CD14-positive monocyte (primary cell): ENCODE measurements around the gene RNF212B. TPM values are rescaled to one million over a fixed set of nuclear protein-coding genes. Genes with fewer than 3 reads are reported as not detected.
A peak's percentile ranks its signal among the peaks of the same experiment; 100 is the strongest.
"Not testable (repeated sequence)": the region's sequence is repeated elsewhere in the genome, so short reads cannot be mapped to it uniquely, and the experiment has no call there.

Experiments used
- DNase-seq, 3 donors: peaks; one replicate each; pipeline ENCODE4 v3.0.0-alpha.2; 2011 to 2022
- H2AFZ ChIP-seq: 2 replicates; pipeline ENCODE4 v1.6.0; 2012; ENCODE audit warnings: mild to moderate bottlenecking, low read depth, low read length, inconsistent platforms; ENCODE audit not compliant: insufficient read depth, poor library complexity, severe bottlenecking
- H3K27ac ChIP-seq, 2 donors: 1 replicate in 1 of 2; 2 replicates in 1 of 2; pipeline ENCODE4 v1.5.1; 2012 to 2013; ENCODE audit warnings: low read length in 2 of 2, control low read depth in 1 of 2, inconsistent platforms in 1 of 2, low read depth in 1 of 2, mild to moderate bottlenecking in 1 of 2
- H3K27me3 ChIP-seq, 2 donors: one replicate each; pipeline versions ENCODE4 v1.6.0 to v1.6.1; 2011 to 2013; ENCODE audit warnings: low read length in 2 of 2; ENCODE audit not compliant: control insufficient read depth in 2 of 2, insufficient read depth in 2 of 2
- H3K36me3 ChIP-seq, 2 donors: replicated peaks in 1 of 2; 1 replicate in 1 of 2; 2 replicates in 1 of 2; pipeline versions ENCODE4 v1.5.1 to v1.6.1; 2012 to 2013; ENCODE audit warnings: low read length in 2 of 2, control low read depth in 1 of 2, inconsistent platforms in 1 of 2, mild to moderate bottlenecking in 1 of 2; ENCODE audit not compliant: insufficient read depth in 2 of 2, control insufficient read depth in 1 of 2
- H3K4me1 ChIP-seq, 2 donors: 1 replicate in 1 of 2; 2 replicates in 1 of 2; pipeline versions ENCODE4 v1.5.1 to v1.6.1; 2012 to 2013; ENCODE audit warnings: low read length in 2 of 2, control low read depth in 1 of 2, inconsistent platforms in 1 of 2, mild to moderate bottlenecking in 1 of 2, moderate library complexity in 1 of 2; ENCODE audit not compliant: insufficient read depth in 2 of 2, control insufficient read depth in 1 of 2
- H3K4me2 ChIP-seq: replicated peaks from 2 replicates; pipeline ENCODE3; 2012; ENCODE audit warnings: low read length, moderate library complexity, mild to moderate bottlenecking; ENCODE audit not compliant: poor library complexity, severe bottlenecking; ENCODE audit errors: extremely low read depth
- H3K4me3 ChIP-seq, 3 experiments: fragments of 200-600 bp in 1 of 3; sonication (generic) in 1 of 3; replicated peaks in 1 of 3; 1 replicate in 2 of 3; 2 replicates in 1 of 3; pipeline ENCODE4 v1.5.1; 2011 to 2013; ENCODE audit warnings: low read length in 3 of 3, mild to moderate bottlenecking in 3 of 3, control low read depth in 2 of 3, low read depth in 2 of 3, inconsistent platforms in 1 of 3, moderate library complexity in 1 of 3
- H3K79me2 ChIP-seq: 2 replicates; pipeline ENCODE4 v1.6.0; 2012; ENCODE audit warnings: mild to moderate bottlenecking, control low read depth, inconsistent platforms, low read length, moderate library complexity; ENCODE audit not compliant: insufficient read depth
- H3K9ac ChIP-seq: 2 replicates; pipeline ENCODE4 v1.6.0; 2017; ENCODE audit warnings: low read length, mild to moderate bottlenecking; ENCODE audit not compliant: insufficient read depth, poor library complexity, severe bottlenecking
- H3K9me3 ChIP-seq, 2 donors: replicated peaks in 1 of 2; 1 replicate in 1 of 2; 2 replicates in 1 of 2; pipeline versions ENCODE4 v1.5.1 to v1.6.1; 2012 to 2013; ENCODE audit warnings: low read length in 2 of 2, control low read depth in 1 of 2; ENCODE audit not compliant: control insufficient read depth in 1 of 2, insufficient read depth in 1 of 2
- H4K20me1 ChIP-seq: 2 replicates; pipeline ENCODE4 v1.6.0; 2012; ENCODE audit warnings: mild to moderate bottlenecking, low read length, control low read depth, moderate library complexity; ENCODE audit not compliant: insufficient read depth
- H3K27ac Mint-ChIP-seq, 7 donors: one replicate each; pipeline ENCODE4 v1.8.0; 2020; ENCODE audit warnings: mild to moderate bottlenecking in 7 of 7, mixed read lengths in 7 of 7, moderate library complexity in 6 of 7, inconsistent platforms in 2 of 7
- H3K27me3 Mint-ChIP-seq, 3 donors: one replicate each; pipeline ENCODE4 v1.8.0; 2021 to 2022; ENCODE audit warnings: low read depth in 3 of 3, mild to moderate bottlenecking in 3 of 3, mixed read lengths in 3 of 3, moderate library complexity in 3 of 3, inconsistent platforms in 1 of 3
- H3K36me3 Mint-ChIP-seq, 2 donors: one replicate each; pipeline ENCODE4 v1.8.0; 2020; ENCODE audit warnings: mixed read lengths in 2 of 2, inconsistent platforms in 1 of 2, mild to moderate bottlenecking in 1 of 2
- H3K4me1 Mint-ChIP-seq: one replicate; pipeline ENCODE4 v1.8.0; 2020; ENCODE audit warnings: mild to moderate bottlenecking, mixed read lengths
- H3K4me3 Mint-ChIP-seq, 2 donors: one replicate each; pipeline ENCODE4 v1.8.0; 2020; ENCODE audit warnings: mild to moderate bottlenecking in 2 of 2, mixed read lengths in 2 of 2, moderate library complexity in 1 of 2
- H3K9me3 Mint-ChIP-seq, 7 donors: one replicate each; pipeline ENCODE4 v1.8.0; 2020 to 2022; ENCODE audit warnings: mixed read lengths in 7 of 7, mild to moderate bottlenecking in 6 of 7, moderate library complexity in 6 of 7, inconsistent platforms in 2 of 7
- CTCF ChIP-seq: fragments of 200-600 bp; IDR thresholded peaks from one replicate; pipeline ENCODE4 v1.8.0; 2022; ENCODE audit warnings: antibody characterized with exemption, mild to moderate bottlenecking
- WGBS: methylation state at CpG from one replicate; pipeline ENCODE4 v1.1.5; 2013; ENCODE audit warnings: missing lambda C conversion rate; ENCODE audit not compliant: insufficient coverage; 5-methylcytosine and 5-hydroxymethylcytosine counted together
- intact Hi-C, 2 donors: fragments of 100-400 bp; cut with micrococcal nuclease; formaldehyde crosslinking; loops; one replicate each; pipeline versions ENCODE4 v1.15.0 to v1.15.1; 2023
- polyA plus RNA-seq, 3 donors: library from polyadenylated mRNA; depleted of rRNA in 1 of 3; unstranded in 2 of 3; stranded (reverse) in 1 of 3; fragments of 300-500 nt in 2 of 3; fragments of >200 nt in 1 of 3; fragmentation: Illumina TruSeq in 2 of 3; gene quantifications; 1 replicate in 2 of 3; 2 replicates in 1 of 3; pipeline ENCODE4 v1.2.3, GENCODE V29; 2012 to 2021

The RNF212B gene
- polyA plus RNA-seq, 3 donors = not detected

- H3K4me1 Mint-ChIP-seq = peaks cover 16% of the 10 kb centered on the region
- intact Hi-C loops = no loop called here
- no peaks in the 10 kb centered on the region for H3K27me3 ChIP-seq
- no peak for DNase-seq
- H3K4me1 ChIP-seq = peaks cover 11 to 21% of the 10 kb centered on the region in 2 donors
- H2AFZ ChIP-seq = no peak overlapping the region
- H3K4me3 ChIP-seq = no peak overlapping the region
- no peak overlapping the region for H3K9ac ChIP-seq
- WGBS = no CpG with 5 or more reads among the region's 4 CpGs
- no peaks in the 10 kb centered on the region for H4K20me1 ChIP-seq
- no peak overlapping the region for H3K27ac ChIP-seq
- no peak overlapping the region for H3K4me3 Mint-ChIP-seq
- no peaks in the 10 kb centered on the region for H3K9me3 ChIP-seq
- H3K36me3 ChIP-seq = no peaks in the 10 kb centered on the region
- H3K4me2 ChIP-seq = no peak overlapping the region
- H3K27ac Mint-ChIP-seq = no peak overlapping the region
- TF ChIP-seq CTCF = no peak
- H3K36me3 Mint-ChIP-seq = no peaks in the 10 kb centered on the region
- no peaks in the 10 kb centered on the region for H3K79me2 ChIP-seq
- peaks cover 1 to 19% (median 14%) of the 10 kb centered on the region in 7 donors for H3K9me3 Mint-ChIP-seq
- peaks cover 0 to 9% (median 4%) of the 10 kb centered on the region in 3 donors for H3K27me3 Mint-ChIP-seq
Measured at GRCh38 chr14:23227566-23227965, 10.2 kb upstream of the RNF212B start.

GRCh38 chr14:23228812-23229211 lies 8.9 kb upstream of the RNF212B start:
- H4K20me1 ChIP-seq = no peaks in the 10 kb centered on the region
- no peaks in the 10 kb centered on the region for H3K36me3 ChIP-seq
- H3K79me2 ChIP-seq = no peaks in the 10 kb centered on the region
- H3K9me3 Mint-ChIP-seq = peaks cover 1 to 16% (median 14%) of the 10 kb centered on the region in 7 donors
- TF ChIP-seq CTCF = no peak
- H3K4me1 ChIP-seq = peaks cover 11 to 21% of the 10 kb centered on the region in 2 donors
- no peak overlapping the region for H2AFZ ChIP-seq
- H3K4me3 ChIP-seq = no peak overlapping the region
- H3K27ac ChIP-seq = peak overlapping the region in 1 of 2 donors; percentile 13
- H3K9me3 ChIP-seq = no peaks in the 10 kb centered on the region
- no peak overlapping the region for H3K4me2 ChIP-seq
- DNase-seq = peak; percentile 6 to 28 (median 8)
- no peaks in the 10 kb centered on the region for H3K36me3 Mint-ChIP-seq
- H3K4me1 Mint-ChIP-seq = peaks cover 16% of the 10 kb centered on the region
- no peak overlapping the region for H3K9ac ChIP-seq
- H3K27me3 Mint-ChIP-seq = peaks cover 0 to 5% (median 1%) of the 10 kb centered on the region in 3 donors
- H3K27ac Mint-ChIP-seq = peak overlapping the region in 3 of 7 donors; percentile 27 to 56 (median 51)
- H3K27me3 ChIP-seq = no peaks in the 10 kb centered on the region
- intact Hi-C loops = no loop called here
- no CpG with 5 or more reads among the region's 1 CpG for WGBS
- H3K4me3 Mint-ChIP-seq = no peak overlapping the region

- H3K36me3 ChIP-seq, H3K27ac ChIP-seq, H3K4me2 ChIP-seq, H3K4me3 Mint-ChIP-seq, H2AFZ ChIP-seq, intact Hi-C loops, H3K27ac Mint-ChIP-seq, H4K20me1 ChIP-seq, DNase-seq, H3K9me3 ChIP-seq, H3K27me3 Mint-ChIP-seq, H3K9ac ChIP-seq, H3K36me3 Mint-ChIP-seq, H3K4me3 ChIP-seq, H3K79me2 ChIP-seq, H3K27me3 ChIP-seq: not testable (repeated sequence)
- Mint-ChIP-seq H3K4me1 (peaks cover 16% of the 10 kb centered on the region), H3K9me3 (peaks cover 1 to 14% (median 8%) of the 10 kb centered on the region in 7 donors)
- WGBS = 100% methylated on average over 6 of the region's 38 CpGs
- H3K4me1 ChIP-seq = peaks cover 11 to 23% of the 10 kb centered on the region in 2 donors
Measured at GRCh38 chr14:23232241-23232808, 5.4 kb upstream of the RNF212B start.
